B cell (primary cell): ENCODE results near the gene RAB26.

Source experiments
- EZH2 ChIP-seq: IDR thresholded peaks from 2 replicates; pipeline ENCODE4 v1.6.1; 2012; ENCODE audit warnings: borderline replicate concordance, low read depth, mild to moderate bottlenecking, moderate library complexity, low read length; ENCODE audit not compliant: insufficient read depth, poor library complexity, severe bottlenecking
- TF ChIP-seq, protein P1 (sequence below): fragments of 200-600 bp; IDR thresholded peaks from one replicate; pipeline ENCODE4 v1.8.0; 2022; ENCODE audit warnings: antibody characterized with exemption, mild to moderate bottlenecking

- no peak for TF ChIP-seq EZH2
- TF ChIP-seq, protein P1, sequence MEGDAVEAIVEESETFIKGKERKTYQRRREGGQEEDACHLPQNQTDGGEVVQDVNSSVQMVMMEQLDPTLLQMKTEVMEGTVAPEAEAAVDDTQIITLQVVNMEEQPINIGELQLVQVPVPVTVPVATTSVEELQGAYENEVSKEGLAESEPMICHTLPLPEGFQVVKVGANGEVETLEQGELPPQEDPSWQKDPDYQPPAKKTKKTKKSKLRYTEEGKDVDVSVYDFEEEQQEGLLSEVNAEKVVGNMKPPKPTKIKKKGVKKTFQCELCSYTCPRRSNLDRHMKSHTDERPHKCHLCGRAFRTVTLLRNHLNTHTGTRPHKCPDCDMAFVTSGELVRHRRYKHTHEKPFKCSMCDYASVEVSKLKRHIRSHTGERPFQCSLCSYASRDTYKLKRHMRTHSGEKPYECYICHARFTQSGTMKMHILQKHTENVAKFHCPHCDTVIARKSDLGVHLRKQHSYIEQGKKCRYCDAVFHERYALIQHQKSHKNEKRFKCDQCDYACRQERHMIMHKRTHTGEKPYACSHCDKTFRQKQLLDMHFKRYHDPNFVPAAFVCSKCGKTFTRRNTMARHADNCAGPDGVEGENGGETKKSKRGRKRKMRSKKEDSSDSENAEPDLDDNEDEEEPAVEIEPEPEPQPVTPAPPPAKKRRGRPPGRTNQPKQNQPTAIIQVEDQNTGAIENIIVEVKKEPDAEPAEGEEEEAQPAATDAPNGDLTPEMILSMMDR = no peak
These were observed 50.7 kb downstream of the RAB26 start for GRCh38 chr16:2199095-2199494.
